NOMO-1 (cell line): Measurements from ENCODE around the gene LHFPL6.

ENCODE experiments used
- DNase-seq, 2 experiments: peaks; one replicate each; lab custom pipeline; 2025; ENCODE audit not compliant: unreplicated experiment in 2 of 2; lab: John Stamatoyannopoulos, UW

Gene LHFPL6

GRCh38 chr13:39522329-39522728 lies 80.7 kb downstream of the LHFPL6 start:
- DNase-seq, result no peak

GRCh38 chr13:39521701-39522100 lies 81.3 kb downstream of the LHFPL6 start:
- no peak for DNase-seq

- no peak for DNase-seq
Measured at GRCh38 chr13:39516096-39516495, 86.9 kb downstream of the LHFPL6 start.

- no peak for DNase-seq
Measured at GRCh38 chr13:39515224-39515714, 87.7 kb downstream of the LHFPL6 start.

GRCh38 chr13:39512687-39513086 lies 90.3 kb downstream of the LHFPL6 start:
- DNase-seq, result no peak

- no peak for DNase-seq
Measured at GRCh38 chr13:39510316-39510695, 92.7 kb downstream of the LHFPL6 start.

- DNase-seq, result no peak
Measured at GRCh38 chr13:39509616-39510315, 93.2 kb downstream of the LHFPL6 start.

- no peak for DNase-seq
Measured at GRCh38 chr13:39506559-39507390, 96.2 kb downstream of the LHFPL6 start.

- no peak for DNase-seq
Measured at GRCh38 chr13:39505151-39505550, 97.8 kb downstream of the LHFPL6 start.

GRCh38 chr13:39503048-39503447 lies 99.9 kb downstream of the LHFPL6 start:
- DNase-seq, result no peak

- no peak for DNase-seq
Measured at GRCh38 chr13:39501702-39502324, 101.2 kb downstream of the LHFPL6 start.

- no peak for DNase-seq
Measured at GRCh38 chr13:39499604-39500003, 103.4 kb downstream of the LHFPL6 start.

- DNase-seq, result no peak
Measured at GRCh38 chr13:39498471-39499114, 104.4 kb downstream of the LHFPL6 start.

- DNase-seq, result no peak
Measured at GRCh38 chr13:39496506-39496905, 106.5 kb downstream of the LHFPL6 start.

GRCh38 chr13:39494633-39495032 lies 108.4 kb downstream of the LHFPL6 start:
- no peak for DNase-seq

GRCh38 chr13:39494006-39494405 lies 109.0 kb downstream of the LHFPL6 start:
- DNase-seq, result no peak

GRCh38 chr13:39490136-39490535 lies 112.9 kb downstream of the LHFPL6 start:
- DNase-seq, result no peak

- no peak for DNase-seq
Measured at GRCh38 chr13:39486758-39487157, 116.2 kb downstream of the LHFPL6 start.

GRCh38 chr13:39485314-39485700 lies 117.7 kb downstream of the LHFPL6 start:
- DNase-seq, result no peak

GRCh38 chr13:39484506-39485313 lies 118.3 kb downstream of the LHFPL6 start:
- DNase-seq, result no peak
